Measurements from ENCODE around the gene BOLA2.
"Not testable (repeated sequence)": the region's sequence is repeated elsewhere in the genome, so short reads cannot be mapped to it uniquely, and the experiment has no call there.

Gene BOLA2

GRCh38 chr16:29454269-29454668, at the start of gene BOLA2, which contains the start of gene SLX1B:
Gene BOLA2 (minus strand): TSS chr16:29454351. CDS start chr16:29454253, 98 bp downstream.
Gene SLX1B (plus strand): TSS chr16:29454533.
- not testable (repeated sequence) for DNase-seq

DNA sequence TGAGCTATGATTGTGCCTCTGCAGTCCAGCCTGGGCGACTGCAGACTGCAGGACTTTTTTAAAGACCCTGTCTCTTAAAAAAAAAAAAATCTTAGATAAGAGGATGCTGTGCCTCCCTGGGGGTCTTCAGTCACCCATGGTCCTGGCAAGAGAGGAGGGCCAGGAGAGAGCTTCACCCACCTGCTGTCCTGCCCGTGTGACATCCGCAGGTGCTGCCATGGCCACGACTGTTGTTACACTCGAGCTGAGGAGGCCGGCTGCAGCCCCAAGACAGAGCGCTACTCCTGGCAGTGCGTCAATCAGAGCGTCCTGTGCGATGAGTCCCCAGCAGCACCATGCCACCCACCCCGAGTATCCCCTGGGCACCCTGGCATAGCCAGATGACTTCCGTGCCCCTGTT, 28.1 kb upstream of the BOLA2 start:
- DNase-seq = not testable (repeated sequence)

DNA sequence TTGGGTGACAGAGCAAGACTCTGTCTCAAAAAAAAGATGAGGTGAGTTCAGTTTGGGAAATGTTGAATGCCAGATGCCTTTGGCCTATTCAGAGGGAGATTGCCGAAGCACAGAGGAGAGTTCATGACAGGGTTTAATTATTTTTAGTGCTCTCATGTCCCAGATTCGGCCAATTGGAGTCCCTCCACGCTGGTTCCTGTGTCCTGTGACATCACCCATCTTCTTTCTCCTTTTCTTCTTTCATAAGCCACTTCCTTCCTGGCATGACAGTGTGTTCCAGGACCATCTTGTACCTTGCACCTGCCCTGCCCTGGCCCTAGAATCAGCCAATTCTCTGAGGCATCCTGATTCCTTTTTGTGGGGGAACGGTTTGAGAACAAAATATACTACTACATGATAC, 17.9 kb upstream of the BOLA2 start:
- DNase-seq = not testable (repeated sequence)

GRCh38 chr16:29469660-29470059, 15.5 kb upstream of the BOLA2 start:
- not testable (repeated sequence) for DNase-seq

GRCh38 chr16:29467654-29468366, 13.7 kb upstream of the BOLA2 start:
- DNase-seq = not testable (repeated sequence)

DNA sequence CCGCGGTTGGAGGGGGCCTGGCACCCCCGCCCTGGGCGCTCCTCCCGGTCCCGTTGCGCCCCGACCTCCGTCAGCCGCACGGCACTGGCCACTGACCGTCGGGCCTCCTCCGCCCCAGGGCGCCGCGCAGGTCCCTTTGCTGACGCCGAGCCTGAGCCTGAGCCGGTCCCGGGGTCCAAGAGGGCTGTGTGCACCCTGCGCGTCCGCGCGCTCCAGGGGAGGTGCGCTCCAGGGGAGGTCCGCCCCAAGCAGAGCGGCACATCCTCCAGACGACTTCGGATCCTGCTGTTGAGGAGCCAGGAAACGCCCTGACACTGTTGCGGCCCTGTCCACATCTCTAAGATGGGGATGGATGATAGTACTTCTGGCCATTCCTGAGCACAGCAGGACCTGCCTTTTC, 12.8 kb upstream of the BOLA2 start:
- not testable (repeated sequence) for DNase-seq

GRCh38 chr16:29465985-29466824, 12.1 kb upstream of the BOLA2 start:
- DNase-seq = not testable (repeated sequence)

DNA sequence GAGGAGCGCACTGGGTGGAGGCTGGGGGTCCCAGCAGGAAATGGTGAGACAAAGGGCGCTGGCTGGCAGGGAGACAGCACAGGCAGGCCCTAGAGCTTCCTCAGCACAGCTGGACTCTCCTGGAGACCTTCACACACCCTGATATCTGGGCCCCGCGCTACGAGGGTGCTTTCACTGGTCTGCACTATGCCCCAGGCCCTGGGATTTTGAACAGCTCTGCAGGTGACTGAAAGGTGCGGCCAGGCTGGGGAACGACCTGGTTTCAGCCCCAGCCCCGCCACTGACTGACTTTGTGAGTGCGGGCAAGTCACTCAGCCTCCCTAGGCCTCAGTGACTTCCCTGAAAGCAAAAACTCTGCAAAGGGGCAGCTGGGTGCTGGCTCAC, 6.5 kb upstream of the BOLA2 start:
- DNase-seq = not testable (repeated sequence)

DNA sequence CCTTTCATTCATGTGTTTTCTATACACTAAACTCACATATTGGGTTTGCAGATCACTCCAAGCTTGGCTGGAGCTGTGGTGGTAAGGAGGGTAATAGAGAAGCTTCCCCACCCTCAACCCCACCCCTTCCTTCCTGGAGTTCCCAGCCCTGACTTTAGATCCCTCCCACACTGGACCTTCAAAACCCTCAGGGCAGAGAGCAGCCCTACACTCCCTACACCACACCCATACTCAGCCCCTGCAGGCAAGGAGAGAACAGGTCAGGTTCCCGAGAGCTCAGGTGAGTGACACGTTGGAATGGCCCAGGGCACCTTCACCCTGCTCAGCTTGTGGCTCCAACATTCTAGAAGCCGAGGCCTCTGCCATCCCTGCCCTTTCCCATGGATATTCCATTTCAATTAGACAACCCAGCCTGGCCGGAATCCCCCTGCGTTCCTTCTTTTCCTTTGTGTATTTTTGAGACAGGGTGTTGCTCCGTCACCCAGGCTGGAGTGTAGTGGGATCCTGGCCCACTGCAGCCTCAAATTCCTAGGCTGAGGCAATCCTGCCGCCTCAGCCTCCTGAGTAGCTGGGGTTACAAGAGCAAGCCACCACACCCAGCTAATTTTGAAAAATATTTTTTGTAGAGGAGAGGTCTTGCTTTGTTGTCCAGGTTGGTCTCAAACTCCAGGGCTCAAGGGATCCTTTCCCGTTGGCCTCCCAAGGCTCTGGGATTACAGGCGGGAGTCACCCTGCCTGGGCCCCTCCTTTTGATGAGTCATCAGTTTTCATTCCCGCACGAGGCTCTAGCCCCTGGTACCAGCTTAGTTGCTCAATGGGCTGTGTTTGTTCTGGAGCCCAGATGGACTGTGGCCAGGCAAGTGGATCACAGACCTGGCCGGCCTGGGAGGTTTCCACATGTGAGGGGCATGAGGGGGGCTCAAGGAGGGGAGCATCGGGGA, 5.8 kb upstream of the BOLA2 start, which contains the start of gene SULT1A4:
SULT1A4 (plus strand) TSS at position 208 of the 941 bp plus-strand sequence. CDS start 1,473 bp downstream, outside the sequence.
- DNase-seq = not testable (repeated sequence)

GRCh38 chr16:29457660-29458059, 3.5 kb upstream of the BOLA2 start:
- not testable (repeated sequence) for DNase-seq

GRCh38 chr16:29454828-29455227, 677 bp upstream of the BOLA2 start:
- not testable (repeated sequence) for DNase-seq

DNA sequence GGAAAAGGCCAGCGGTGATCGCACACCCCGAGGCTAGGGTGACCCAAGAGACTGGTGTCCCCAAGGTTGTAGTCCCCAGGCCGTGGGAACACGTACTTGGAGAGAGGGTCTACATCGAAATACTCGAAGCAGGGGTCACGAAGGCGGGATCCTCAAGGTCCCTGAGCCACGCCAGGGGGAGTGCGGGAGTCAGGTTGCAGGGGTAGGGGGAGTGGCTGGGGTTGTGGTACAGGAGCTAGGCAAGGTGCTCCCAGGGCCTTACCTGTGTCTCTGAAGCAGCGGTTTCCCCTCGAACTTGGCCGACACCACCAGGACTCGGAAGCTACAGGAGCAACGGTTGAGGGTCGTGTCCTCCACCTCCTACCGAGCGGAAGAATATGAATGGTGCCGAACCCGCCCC, 397 bp downstream of the BOLA2 start:
- not testable (repeated sequence) for DNase-seq

GRCh38 chr16:29425390-29425789, 28.8 kb downstream of the BOLA2 start:
- not testable (repeated sequence) for DNase-seq

DNA sequence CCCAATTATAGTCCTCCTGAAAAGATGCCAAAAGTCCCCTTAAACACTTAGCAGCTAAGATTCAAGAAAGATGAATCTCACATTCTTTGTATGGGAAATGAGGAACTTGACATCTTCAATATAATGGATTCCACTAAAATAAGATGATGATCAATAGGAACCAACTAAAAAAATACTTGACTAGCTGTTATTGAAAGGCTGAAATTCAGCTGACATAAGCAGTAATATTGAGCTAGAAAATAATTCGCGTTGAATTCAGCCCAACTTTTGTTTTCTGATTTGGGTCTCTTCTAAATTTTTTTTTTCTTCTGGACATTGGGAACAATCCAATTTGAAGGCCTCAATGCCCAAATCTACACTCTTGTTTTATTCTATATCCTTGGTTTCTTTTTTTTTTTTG, 30.6 kb downstream of the BOLA2 start:
- not testable (repeated sequence) for DNase-seq

DNA sequence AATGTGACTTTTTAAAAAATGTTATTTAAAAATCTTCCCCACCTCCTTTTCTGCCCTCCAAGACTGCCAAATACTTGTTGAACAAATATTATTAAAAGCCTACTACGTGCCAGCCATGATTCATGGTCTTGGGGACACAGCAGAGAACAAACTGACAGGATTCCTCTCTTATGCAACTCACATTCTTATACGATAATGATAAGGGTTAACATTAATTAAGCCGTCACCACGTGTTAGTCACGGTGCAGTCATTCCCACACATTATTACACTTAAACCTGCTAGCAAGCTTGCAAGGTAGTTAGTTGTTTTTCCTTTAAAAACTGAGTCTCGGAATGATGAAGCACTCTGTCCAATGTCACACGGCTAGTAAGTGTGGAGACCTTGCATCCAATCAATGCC, 48.9 kb downstream of the BOLA2 start:
- DNase-seq = peak in 1 of 56 donors; percentile 0

Measured in amygdala (tissue), 56 donors.